Measurements from ENCODE around the gene KRTAP5-11. TPM values are rescaled to one million over a fixed set of nuclear protein-coding genes. Genes with fewer than 3 reads are reported as not detected.
"Not testable (repeated sequence)": the region's sequence is repeated elsewhere in the genome, so short reads cannot be mapped to it uniquely, and the experiment has no call there.

KRTAP5-11 gene
- total RNA-seq, 1 donor from 2014 or later: not detected

DNA sequence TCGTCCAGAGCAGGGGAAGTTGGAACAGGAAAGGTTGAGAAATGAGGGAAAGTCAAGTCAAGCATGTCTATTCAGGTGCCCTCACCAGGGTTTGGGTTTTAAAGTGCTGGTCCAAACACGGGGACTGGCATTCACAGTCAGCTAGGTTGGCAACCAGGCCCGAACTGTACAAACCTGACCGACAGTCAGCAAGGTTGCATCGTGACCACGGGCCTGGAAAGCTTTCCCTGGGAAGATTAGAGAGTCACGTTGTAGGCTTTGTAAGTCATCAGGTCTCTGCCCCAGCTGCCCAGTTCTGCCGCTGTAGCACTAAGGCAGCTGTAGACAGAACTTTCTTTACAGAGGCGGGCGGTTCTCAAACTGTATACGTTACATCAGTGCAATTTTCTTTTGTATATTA lies 9.9 kb downstream of the KRTAP5-11 start:
- Mint-ChIP-seq H3K4me1 (peaks cover 3% of the 10 kb centered on the region), H3K36me3 (no peaks in the 10 kb centered on the region), H3K27me3 (ENCODE audit: low read depth) (peaks cover 9% of the 10 kb centered on the region), H3K9me3 (no peaks in the 10 kb centered on the region), H3K27ac (no peak overlapping the region), H3K4me3 (no peak overlapping the region)
- TF ChIP-seq, protein P1, sequence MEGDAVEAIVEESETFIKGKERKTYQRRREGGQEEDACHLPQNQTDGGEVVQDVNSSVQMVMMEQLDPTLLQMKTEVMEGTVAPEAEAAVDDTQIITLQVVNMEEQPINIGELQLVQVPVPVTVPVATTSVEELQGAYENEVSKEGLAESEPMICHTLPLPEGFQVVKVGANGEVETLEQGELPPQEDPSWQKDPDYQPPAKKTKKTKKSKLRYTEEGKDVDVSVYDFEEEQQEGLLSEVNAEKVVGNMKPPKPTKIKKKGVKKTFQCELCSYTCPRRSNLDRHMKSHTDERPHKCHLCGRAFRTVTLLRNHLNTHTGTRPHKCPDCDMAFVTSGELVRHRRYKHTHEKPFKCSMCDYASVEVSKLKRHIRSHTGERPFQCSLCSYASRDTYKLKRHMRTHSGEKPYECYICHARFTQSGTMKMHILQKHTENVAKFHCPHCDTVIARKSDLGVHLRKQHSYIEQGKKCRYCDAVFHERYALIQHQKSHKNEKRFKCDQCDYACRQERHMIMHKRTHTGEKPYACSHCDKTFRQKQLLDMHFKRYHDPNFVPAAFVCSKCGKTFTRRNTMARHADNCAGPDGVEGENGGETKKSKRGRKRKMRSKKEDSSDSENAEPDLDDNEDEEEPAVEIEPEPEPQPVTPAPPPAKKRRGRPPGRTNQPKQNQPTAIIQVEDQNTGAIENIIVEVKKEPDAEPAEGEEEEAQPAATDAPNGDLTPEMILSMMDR (IDR thresholded peaks at IDR 0.05; ENCODE audit: unreplicated experiment): no peak
- DNase-seq (ENCODE audit: low spot score in 2 of 2, unreplicated experiment in 2 of 2): no peak

DNA sequence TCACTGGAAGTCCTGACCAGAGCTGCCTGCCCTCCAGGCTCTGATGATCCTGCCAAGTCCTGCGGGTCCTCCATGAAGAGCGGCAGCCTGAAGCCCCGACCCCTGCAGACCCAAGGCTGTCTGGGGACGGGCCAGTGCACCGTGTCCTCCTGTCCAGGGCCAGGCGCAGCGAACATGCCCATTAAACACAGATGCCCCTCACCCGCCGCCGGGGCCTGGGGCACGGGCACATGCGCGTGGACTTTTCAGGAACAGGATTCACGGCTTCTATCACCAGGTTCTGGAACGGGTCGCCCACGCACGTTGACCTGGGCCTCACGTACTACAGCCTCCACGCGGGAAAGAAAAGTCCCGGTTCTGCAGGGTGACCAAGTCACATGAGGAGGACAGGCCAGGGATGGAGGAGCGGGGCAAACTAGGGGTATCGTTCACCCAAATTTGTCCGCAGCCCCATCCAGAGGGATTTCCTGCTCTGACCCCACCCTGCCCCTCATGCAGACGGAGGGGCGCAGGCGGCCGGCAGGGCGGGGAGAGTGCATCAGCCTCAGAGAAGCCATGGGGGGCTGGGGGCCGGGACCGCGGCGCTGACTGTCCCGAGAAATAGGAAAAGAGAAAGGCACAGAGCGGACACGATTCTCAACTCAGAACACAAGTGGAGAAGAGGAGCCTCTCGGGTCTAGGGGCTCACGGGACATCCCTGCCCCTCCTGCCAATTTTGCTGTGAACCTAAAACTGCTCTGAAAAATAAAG lies 11.4 kb downstream of the KRTAP5-11 start:
- peaks cover 17% of the 10 kb centered on the region for H3K4me1 Mint-ChIP-seq
- not testable (repeated sequence) for H3K4me3 Mint-ChIP-seq; H3K27ac Mint-ChIP-seq; H3K36me3 Mint-ChIP-seq; H3K27me3 Mint-ChIP-seq (ENCODE audit: low read depth); H3K9me3 Mint-ChIP-seq; DNase-seq (ENCODE audit: low spot score in 2 of 2, unreplicated experiment in 2 of 2)

DNA sequence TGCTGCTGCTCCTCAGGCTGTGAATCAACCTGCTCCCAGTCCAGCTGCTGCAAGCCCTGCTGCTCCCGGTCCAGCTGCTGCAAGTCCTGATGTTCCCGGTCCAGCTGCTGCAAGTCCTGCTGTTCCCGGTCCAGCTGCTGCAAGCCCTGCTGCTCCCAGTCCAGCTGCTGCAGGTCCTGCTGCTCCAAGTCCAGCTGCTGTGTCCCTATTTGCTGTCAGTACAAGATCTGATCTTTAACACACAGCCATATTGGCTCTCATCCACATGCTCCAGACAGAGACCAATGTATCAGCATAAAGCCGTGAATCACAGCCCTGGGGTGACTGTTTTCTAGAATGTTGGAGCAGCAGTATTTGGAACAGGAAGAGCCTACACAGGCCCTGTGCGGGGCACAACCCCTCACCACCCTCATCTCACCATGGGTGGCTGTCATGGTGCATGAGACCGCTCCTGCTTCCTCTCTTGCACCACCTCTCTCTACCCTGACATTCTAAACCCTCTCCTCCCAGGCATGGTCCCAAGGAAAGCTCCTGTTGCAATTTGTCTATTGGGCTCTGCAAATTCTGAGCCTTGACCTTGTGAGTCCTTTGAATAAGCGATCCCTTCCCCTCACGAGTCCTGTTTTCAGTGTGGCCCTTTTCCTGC lies 13.8 kb downstream of the KRTAP5-11 start:
- Mint-ChIP-seq H3K4me1 (peaks cover 29% of the 10 kb centered on the region), H3K27ac (no peak overlapping the region), H3K4me3 (no peak overlapping the region), H3K36me3 (no peaks in the 10 kb centered on the region), H3K9me3 (no peaks in the 10 kb centered on the region), H3K27me3 (ENCODE audit: low read depth) (peaks cover 14% of the 10 kb centered on the region)
- TF ChIP-seq, protein P1 (IDR thresholded peaks at IDR 0.05; ENCODE audit: unreplicated experiment): no peak
- DNase-seq (ENCODE audit: low spot score in 2 of 2, unreplicated experiment in 2 of 2): no peak

DNA sequence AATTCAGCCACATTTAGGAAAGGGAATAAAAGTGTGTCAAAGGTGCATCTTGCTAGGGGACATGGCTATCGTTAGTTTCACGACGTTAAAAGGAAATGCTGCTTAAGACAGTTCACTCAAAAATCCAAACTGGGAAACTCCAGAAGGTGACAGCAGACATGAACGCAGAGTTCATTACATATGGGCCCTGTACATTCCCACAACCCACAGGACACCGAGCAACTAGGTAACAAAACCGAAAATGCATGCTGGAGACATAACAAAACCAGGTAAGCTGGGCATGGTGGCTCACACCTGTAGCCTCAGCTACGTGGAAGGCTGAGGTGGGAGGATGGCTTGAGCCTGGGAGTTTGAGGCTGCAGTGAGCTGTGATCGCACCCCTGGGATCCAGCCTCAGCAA lies 15.0 kb downstream of the KRTAP5-11 start:
- H3K4me3 Mint-ChIP-seq; DNase-seq (ENCODE audit: low spot score in 2 of 2, unreplicated experiment in 2 of 2); H3K9me3 Mint-ChIP-seq; H3K36me3 Mint-ChIP-seq: not testable (repeated sequence)
- H3K4me1 Mint-ChIP-seq: peaks cover 29% of the 10 kb centered on the region
- peak overlapping the region; percentile 13 for H3K27ac Mint-ChIP-seq
- peaks cover 24% of the 10 kb centered on the region for H3K27me3 Mint-ChIP-seq (ENCODE audit: low read depth)

DNA sequence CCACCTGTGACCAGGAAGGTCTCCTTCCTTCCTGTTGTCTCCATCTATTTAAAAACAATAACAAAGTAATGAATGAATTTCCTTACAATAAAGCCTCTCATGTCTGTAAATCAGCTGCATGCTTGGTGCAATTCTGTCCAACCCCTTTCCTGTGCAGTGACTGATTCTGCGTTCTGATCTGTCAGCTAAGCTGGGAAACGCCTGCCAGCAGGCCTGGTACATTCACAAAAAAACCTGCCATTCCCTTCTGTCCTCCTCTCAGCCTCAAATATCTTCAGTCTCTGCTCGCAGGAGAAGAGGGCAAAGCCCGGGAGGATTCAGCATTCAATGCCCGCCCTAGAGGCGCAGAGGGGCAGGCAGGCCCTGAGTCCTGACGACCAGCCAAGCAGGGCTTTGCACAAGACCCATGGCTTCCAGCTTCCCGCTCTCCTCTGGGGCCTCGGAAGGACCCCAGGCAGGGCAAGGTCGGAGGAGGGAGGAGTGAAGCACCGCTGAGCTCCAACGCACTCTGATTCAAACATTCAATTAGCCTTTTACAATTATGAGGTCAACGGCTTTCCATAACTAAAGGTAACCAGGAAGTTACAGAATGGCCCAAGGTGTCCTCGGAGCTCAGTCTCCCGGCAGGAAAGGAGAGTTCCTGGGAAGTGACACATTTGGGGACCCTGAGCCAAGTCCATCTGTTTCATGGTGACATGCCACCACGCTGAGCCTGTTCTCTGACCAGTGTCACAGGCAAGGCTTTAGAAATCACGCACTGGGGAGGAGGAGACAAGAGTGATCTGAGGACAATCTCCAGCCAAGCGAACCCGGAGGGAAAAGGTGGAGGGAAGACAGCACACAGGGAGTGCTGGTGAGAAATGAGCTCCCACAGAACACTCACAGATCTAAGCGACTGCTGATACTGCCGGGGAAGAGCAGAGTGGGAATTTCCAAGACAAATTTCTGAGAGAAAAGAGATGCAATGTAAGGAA lies 15.8 kb downstream of the KRTAP5-11 start:
- H3K36me3 Mint-ChIP-seq; H3K4me3 Mint-ChIP-seq; DNase-seq (ENCODE audit: low spot score in 2 of 2, unreplicated experiment in 2 of 2); H3K9me3 Mint-ChIP-seq: not testable (repeated sequence)
- peaks cover 29% of the 10 kb centered on the region for H3K4me1 Mint-ChIP-seq
- peak overlapping the region; percentile 13 for H3K27ac Mint-ChIP-seq
- peaks cover 26% of the 10 kb centered on the region for H3K27me3 Mint-ChIP-seq (ENCODE audit: low read depth)

DNA sequence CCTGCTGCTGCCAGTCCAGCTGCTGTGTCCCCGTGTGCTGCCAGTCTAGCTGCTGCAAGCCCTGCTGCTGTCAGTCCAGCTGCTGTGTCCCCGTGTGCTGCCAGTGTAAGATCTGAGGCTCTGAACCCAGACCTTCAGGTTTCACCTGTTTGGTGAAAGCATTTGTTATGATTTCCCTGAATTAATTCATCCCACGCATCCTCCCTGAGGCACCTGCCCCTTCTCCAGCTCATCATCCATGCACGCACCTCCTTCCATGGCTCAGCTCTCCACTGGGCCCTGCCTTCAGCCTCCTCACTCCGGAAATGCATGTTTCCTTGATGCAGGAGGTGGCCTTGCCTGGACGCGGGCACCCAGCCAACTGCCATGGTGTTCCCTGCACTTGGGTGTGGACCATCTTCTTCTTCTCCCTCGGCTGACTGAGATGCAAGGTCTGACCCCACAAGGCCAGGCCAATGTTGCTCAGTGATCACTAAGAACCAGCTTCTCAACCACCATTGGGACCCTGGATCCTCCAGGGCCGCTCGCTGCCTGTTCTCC lies 16.5 kb downstream of the KRTAP5-11 start:
- no peak for DNase-seq (ENCODE audit: low spot score in 2 of 2, unreplicated experiment in 2 of 2)
- TF ChIP-seq, protein P1 (IDR thresholded peaks at IDR 0.05; ENCODE audit: unreplicated experiment): no peak
- Mint-ChIP-seq H3K9me3 (peaks cover 9% of the 10 kb centered on the region), H3K36me3 (no peaks in the 10 kb centered on the region), H3K4me1 (peaks cover 29% of the 10 kb centered on the region), H3K4me3 (no peak overlapping the region), H3K27me3 (ENCODE audit: low read depth) (peaks cover 31% of the 10 kb centered on the region), H3K27ac (no peak overlapping the region)
